Fibroblast of the conjunctiva (primary cell): ENCODE measurements around the gene MICAL2.

Experiments used
- DNase-seq: peaks from one replicate; pipeline ENCODE4 v3.0.0-alpha.2; 2010; ENCODE audit warnings: low read depth

MICAL2 gene

GRCh38 chr11:12171921-12172320, 61.5 kb downstream of the MICAL2 start:
- no peak for DNase-seq

- no peak for DNase-seq
Observed at GRCh38 chr11:12172493-12173013, 62.2 kb downstream of the MICAL2 start.

GRCh38 chr11:12173111-12173510, 62.7 kb downstream of the MICAL2 start:
- no peak for DNase-seq

GRCh38 chr11:12174128-12174476, 63.7 kb downstream of the MICAL2 start:
- DNase-seq: no peak

GRCh38 chr11:12174477-12175143, 64.2 kb downstream of the MICAL2 start:
- DNase-seq: peak; percentile 56

GRCh38 chr11:12175694-12176241, 65.4 kb downstream of the MICAL2 start:
- peak; percentile 56 for DNase-seq

GRCh38 chr11:12176410-12176809, 66.0 kb downstream of the MICAL2 start:
- no peak for DNase-seq

GRCh38 chr11:12177739-12178338, 67.4 kb downstream of the MICAL2 start:
- no peak for DNase-seq

GRCh38 chr11:12179019-12179418, 68.6 kb downstream of the MICAL2 start:
- no peak for DNase-seq

- no peak for DNase-seq
Observed at GRCh38 chr11:12179531-12179930, 69.1 kb downstream of the MICAL2 start.

- DNase-seq: no peak
Observed at GRCh38 chr11:12180257-12181205, 70.1 kb downstream of the MICAL2 start.

GRCh38 chr11:12182302-12182675, 71.9 kb downstream of the MICAL2 start:
- no peak for DNase-seq

GRCh38 chr11:12182676-12183541, 72.5 kb downstream of the MICAL2 start:
- DNase-seq: peak; percentile 63

- DNase-seq: no peak
Observed at GRCh38 chr11:12183827-12184620, 73.6 kb downstream of the MICAL2 start.

GRCh38 chr11:12184699-12185098, 74.3 kb downstream of the MICAL2 start:
- DNase-seq: no peak

GRCh38 chr11:12185106-12185690, 74.8 kb downstream of the MICAL2 start:
- no peak for DNase-seq

GRCh38 chr11:12185914-12186313, 75.5 kb downstream of the MICAL2 start:
- DNase-seq: no peak

GRCh38 chr11:12186701-12187100, 76.3 kb downstream of the MICAL2 start:
- no peak for DNase-seq

GRCh38 chr11:12187399-12187798, 77.0 kb downstream of the MICAL2 start:
- DNase-seq: no peak
